NCI-H2196 (cell line): ENCODE data around the gene CXXC4.

Experiments
- DNase-seq: peaks from one replicate; lab custom pipeline; 2025; ENCODE audit not compliant: unreplicated experiment; lab: John Stamatoyannopoulos, UW

The CXXC4 gene

GRCh38 chr4:104421566-104421965 lies 73.1 kb downstream of the CXXC4 start:
- DNase-seq, result no peak

GRCh38 chr4:104420766-104421165 lies 73.9 kb downstream of the CXXC4 start:
- DNase-seq, result no peak
